Measurements from ENCODE around the gene NLRC3.

DNA sequence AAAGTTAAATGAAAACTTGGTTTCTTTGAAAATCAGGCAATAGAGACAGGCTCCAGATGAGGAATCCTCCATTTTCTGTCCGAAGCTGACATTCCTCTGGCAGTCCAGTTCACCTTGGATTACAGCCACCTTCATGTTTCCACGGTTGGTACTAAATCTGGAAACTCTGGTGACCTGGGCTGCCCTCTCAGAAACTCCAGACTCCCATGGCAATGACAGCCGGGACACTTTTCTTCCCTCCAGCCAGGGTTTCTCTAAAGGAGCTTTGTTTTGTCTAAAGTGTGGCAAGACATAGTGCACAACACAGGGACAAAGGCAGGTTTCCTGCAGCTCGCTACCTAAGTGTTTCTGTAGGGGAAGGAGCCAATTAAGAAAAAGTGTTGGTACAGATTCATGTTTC, 40.4 kb downstream of the NLRC3 start:
- TF ChIP-seq ZBTB7A (IDR thresholded peaks at IDR 0.05; ENCODE audit: low read depth): no peak
- TF ChIP-seq, protein P1, sequence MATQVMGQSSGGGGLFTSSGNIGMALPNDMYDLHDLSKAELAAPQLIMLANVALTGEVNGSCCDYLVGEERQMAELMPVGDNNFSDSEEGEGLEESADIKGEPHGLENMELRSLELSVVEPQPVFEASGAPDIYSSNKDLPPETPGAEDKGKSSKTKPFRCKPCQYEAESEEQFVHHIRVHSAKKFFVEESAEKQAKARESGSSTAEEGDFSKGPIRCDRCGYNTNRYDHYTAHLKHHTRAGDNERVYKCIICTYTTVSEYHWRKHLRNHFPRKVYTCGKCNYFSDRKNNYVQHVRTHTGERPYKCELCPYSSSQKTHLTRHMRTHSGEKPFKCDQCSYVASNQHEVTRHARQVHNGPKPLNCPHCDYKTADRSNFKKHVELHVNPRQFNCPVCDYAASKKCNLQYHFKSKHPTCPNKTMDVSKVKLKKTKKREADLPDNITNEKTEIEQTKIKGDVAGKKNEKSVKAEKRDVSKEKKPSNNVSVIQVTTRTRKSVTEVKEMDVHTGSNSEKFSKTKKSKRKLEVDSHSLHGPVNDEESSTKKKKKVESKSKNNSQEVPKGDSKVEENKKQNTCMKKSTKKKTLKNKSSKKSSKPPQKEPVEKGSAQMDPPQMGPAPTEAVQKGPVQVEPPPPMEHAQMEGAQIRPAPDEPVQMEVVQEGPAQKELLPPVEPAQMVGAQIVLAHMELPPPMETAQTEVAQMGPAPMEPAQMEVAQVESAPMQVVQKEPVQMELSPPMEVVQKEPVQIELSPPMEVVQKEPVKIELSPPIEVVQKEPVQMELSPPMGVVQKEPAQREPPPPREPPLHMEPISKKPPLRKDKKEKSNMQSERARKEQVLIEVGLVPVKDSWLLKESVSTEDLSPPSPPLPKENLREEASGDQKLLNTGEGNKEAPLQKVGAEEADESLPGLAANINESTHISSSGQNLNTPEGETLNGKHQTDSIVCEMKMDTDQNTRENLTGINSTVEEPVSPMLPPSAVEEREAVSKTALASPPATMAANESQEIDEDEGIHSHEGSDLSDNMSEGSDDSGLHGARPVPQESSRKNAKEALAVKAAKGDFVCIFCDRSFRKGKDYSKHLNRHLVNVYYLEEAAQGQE (IDR thresholded peaks at IDR 0.05; ENCODE audit: low read depth): no peak
- no peak for TF ChIP-seq TAF1 (IDR thresholded peaks at IDR 0.05; ENCODE audit: low read depth)
- no peak for TF ChIP-seq TEAD4 (IDR thresholded peaks at IDR 0.05)
- TF ChIP-seq RAD21 (IDR thresholded peaks at IDR 0.05; ENCODE audit: low read depth): no peak
- TF ChIP-seq FOXM1 (IDR thresholded peaks at IDR 0.05; ENCODE audit: borderline replicate concordance, low read depth): no peak
- TF ChIP-seq EP300 (IDR thresholded peaks at IDR 0.05; ENCODE audit: borderline replicate concordance): no peak
- no peak for TF ChIP-seq YY1 (IDR thresholded peaks at IDR 0.05; ENCODE audit: low read depth)
- no peak for TF ChIP-seq CEBPB (IDR thresholded peaks at IDR 0.05)
- no peak for TF ChIP-seq CREB1 (IDR thresholded peaks at IDR 0.05; ENCODE audit: low read depth)
- TF ChIP-seq, protein P2, sequence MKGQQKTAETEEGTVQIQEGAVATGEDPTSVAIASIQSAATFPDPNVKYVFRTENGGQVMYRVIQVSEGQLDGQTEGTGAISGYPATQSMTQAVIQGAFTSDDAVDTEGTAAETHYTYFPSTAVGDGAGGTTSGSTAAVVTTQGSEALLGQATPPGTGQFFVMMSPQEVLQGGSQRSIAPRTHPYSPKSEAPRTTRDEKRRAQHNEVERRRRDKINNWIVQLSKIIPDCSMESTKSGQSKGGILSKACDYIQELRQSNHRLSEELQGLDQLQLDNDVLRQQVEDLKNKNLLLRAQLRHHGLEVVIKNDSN (IDR thresholded peaks at IDR 0.05): no peak
- no peak for TF ChIP-seq EGR1 (IDR thresholded peaks at IDR 0.05)
